GM12892 (cell line): ENCODE data around the gene BEND3.

Source experiments
- DNase-seq: peaks from one replicate; pipeline ENCODE4 v3.0.0; 2011; ENCODE audit not compliant: insufficient read length
- FAIRE-seq: peaks from 2 replicates; lab custom pipeline; 2011; peaks lifted over from hg19 to GRCh38; lab: Jason Lieb, UNC
- POLR2A ChIP-seq: IDR thresholded peaks from 2 replicates; pipeline ENCODE4 v1.6.1; 2011; ENCODE audit warnings: low read depth, low read length, control low read depth
- POLR2AphosphoS5 ChIP-seq: IDR thresholded peaks from 2 replicates; pipeline ENCODE4 v1.6.1; 2011; ENCODE audit warnings: low read depth, low read length, control low read depth
- TAF1 ChIP-seq: IDR thresholded peaks from 2 replicates; pipeline ENCODE4 v1.6.1; 2011; ENCODE audit warnings: low read depth, mild to moderate bottlenecking, control low read depth, low read length, borderline replicate concordance

The BEND3 gene

GRCh38 chr6:107069631-107070548, 45.4 kb downstream of the BEND3 start:
- DNase-seq (no peak), FAIRE-seq (no peak)
- TF ChIP-seq POLR2AphosphoS5 (no peak), POLR2A (no peak), TAF1 (no peak)

GRCh38 chr6:107068691-107069630, 46.4 kb downstream of the BEND3 start:
- FAIRE-seq: no peak
- TF ChIP-seq POLR2A (no peak), POLR2AphosphoS5 (no peak), TAF1 (no peak)
- no peak for DNase-seq

- no peak for TF ChIP-seq POLR2AphosphoS5
- TF ChIP-seq POLR2A: no peak
- FAIRE-seq (peak; percentile 83), DNase-seq (no peak)
Measured at GRCh38 chr6:107066697-107067659, 48.3 kb downstream of the BEND3 start.

GRCh38 chr6:107064579-107065065, 50.7 kb downstream of the BEND3 start:
- FAIRE-seq (peak; percentile 60), DNase-seq (no peak)
- TF ChIP-seq TAF1 (no peak), POLR2AphosphoS5 (no peak), POLR2A (no peak)

GRCh38 chr6:107062691-107063090, 52.6 kb downstream of the BEND3 start:
- TF ChIP-seq POLR2AphosphoS5 (no peak), TAF1 (no peak), POLR2A (no peak)
- DNase-seq: no peak
- no peak for FAIRE-seq

GRCh38 chr6:107061125-107062020, 53.9 kb downstream of the BEND3 start:
- DNase-seq (no peak), FAIRE-seq (peak; percentile 50)
- no peak for TF ChIP-seq POLR2AphosphoS5

GRCh38 chr6:107060704-107061103, 54.6 kb downstream of the BEND3 start:
- no peak for TF ChIP-seq POLR2AphosphoS5
- no peak for TF ChIP-seq POLR2A
- no peak for TF ChIP-seq TAF1
- DNase-seq: no peak
- FAIRE-seq: no peak

GRCh38 chr6:107059606-107060005, 55.7 kb downstream of the BEND3 start:
- DNase-seq (no peak), FAIRE-seq (no peak)
- TF ChIP-seq TAF1: no peak
- TF ChIP-seq POLR2A: no peak
- no peak for TF ChIP-seq POLR2AphosphoS5

GRCh38 chr6:107057679-107058078, 57.6 kb downstream of the BEND3 start:
- no peak for TF ChIP-seq TAF1
- no peak for TF ChIP-seq POLR2AphosphoS5
- no peak for TF ChIP-seq POLR2A
- FAIRE-seq: no peak
- DNase-seq: no peak

GRCh38 chr6:107056796-107057195, 58.5 kb downstream of the BEND3 start:
- DNase-seq (no peak), FAIRE-seq (no peak)
- TF ChIP-seq POLR2A (no peak), TAF1 (no peak), POLR2AphosphoS5 (no peak)
